Stimulated activated CD8-positive, alpha-beta memory T cell treated with anti-CD3 and anti-CD28 coated beads, Interleukin-15, amount 100 ng/mL, for 24 hours (primary cell): ENCODE measurements around the gene KRT77.

Experiments used
- DNase-seq: peaks from one replicate; pipeline ENCODE4 v3.0.0-alpha.2; 2020; ENCODE audit warnings: low read depth

KRT77 gene

DNA sequence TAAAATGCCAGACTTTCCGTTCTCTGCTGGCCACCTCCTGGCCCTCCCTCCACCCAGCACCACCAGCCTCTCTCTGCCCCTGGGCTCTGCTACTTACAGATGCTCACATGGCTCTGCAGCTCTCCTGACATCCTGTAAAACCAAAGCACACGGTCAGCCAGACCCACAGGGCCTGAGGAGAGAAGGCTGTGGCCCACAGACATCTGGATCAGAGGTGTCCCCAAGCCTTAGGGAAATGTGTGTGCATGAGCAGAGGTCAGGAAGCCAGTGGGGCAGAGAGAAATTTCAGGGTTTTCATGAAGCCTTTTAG lies 11.5 kb downstream of the KRT77 start:
- no peak for DNase-seq

DNA sequence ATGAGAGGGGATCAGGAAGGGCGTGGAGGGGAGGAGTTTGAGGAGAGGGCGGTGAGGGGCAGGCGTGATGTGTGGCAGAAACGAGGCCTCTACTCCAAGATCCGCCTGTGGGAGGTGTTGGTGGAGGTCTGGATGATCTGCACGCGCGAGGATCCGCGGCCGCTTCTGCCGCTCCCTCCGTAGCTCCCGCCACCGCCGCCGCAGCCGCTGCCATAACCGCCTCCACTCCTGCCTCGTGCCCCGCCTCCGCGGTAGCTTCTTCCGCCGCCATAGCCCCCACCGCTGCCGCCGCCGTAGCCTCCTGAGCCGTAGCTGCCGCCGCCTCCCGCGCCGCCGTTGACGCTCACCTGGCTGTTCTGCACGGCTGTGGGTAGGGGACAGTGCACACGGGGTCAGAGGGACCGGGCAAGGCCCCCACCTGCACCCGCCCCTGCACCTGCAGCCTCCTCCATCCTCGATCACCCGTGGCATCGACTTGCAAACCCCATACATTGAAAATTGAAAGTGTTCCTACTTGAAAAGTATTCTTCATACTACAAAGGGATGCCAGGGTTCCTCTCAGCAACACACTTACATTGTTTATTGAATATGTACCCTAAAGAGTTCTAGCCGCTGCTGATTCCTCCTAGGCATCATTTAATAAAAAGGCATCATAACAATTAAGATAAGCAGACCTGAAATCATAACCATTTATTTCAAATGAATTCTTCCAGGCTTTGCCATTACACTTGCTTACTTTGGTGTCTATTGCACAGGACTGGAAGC lies 12.1 kb downstream of the KRT77 start:
- DNase-seq: no peak

DNA sequence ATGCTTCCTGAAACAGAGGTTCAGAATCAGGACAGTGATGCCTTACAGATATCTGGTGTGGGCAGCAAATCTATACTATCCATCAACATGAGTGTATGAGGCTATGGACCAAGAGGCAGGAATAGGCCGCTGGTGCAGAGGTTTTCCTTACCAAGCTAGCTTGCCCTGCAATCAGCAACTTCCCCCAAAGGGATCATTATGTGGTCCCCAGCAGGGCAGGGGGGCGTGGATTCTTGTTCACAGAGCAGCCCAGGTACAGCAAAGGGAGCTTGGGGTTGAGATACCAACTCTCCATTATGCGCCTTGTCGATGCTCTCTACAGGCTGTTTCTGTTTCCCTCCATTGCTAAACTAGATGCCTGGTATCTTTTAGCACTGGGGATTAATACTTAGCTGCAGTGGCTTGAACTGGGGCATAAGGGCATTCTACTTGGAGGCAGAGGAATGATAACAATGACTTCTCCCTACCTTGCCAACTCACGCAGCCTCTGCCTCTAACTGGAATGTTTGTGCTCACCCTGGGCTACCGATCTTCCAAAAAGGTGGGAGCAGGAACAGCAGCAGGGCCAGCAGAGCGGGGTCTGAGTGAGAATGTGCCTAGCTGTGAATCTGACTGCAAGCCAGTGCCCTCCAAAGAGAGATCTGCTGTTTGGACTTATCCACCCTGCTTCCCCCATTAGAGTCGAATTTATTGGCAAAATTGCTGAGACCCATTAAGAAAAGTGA lies 12.8 kb downstream of the KRT77 start:
- DNase-seq: no peak

DNA sequence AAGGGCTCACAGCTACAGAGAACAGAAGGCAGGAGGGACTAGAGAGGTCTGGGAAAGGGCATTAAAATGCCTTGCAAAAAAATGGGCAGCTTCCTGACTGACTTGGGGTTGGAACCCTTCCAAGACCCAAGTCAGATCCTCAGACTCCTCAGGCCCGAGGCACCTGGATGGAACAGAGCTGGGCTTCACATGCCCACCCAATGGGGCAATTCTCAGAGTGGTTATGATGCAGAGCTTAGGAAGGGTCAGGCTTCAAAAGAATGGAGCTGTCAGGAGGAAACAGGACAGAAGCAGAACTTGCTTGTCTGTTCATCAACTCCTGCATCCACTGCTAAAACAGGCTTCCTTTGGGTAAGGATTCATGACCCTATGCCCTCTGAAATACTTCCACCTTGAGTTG lies 13.4 kb downstream of the KRT77 start:
- DNase-seq: no peak

DNA sequence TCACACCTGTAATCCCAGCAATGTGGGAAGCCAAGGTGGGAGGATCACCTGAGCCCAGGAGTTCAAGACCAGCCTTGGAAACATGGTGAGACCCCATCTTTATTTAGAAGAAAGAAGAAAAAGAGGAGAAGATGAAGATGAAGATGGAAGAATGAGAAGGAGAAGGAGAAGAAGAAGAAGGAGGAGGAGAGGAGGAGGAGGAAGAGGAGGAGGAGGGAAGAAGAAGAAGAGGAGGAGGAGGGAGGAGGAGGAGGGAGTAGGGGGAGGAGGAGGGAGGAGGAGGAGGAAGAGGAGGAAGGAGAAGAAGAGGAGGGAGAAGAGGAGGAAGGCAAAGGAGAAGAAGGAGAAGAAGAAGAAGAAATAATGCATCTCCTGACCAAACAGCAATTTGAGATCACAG lies 14.1 kb downstream of the KRT77 start:
- no peak for DNase-seq

DNA sequence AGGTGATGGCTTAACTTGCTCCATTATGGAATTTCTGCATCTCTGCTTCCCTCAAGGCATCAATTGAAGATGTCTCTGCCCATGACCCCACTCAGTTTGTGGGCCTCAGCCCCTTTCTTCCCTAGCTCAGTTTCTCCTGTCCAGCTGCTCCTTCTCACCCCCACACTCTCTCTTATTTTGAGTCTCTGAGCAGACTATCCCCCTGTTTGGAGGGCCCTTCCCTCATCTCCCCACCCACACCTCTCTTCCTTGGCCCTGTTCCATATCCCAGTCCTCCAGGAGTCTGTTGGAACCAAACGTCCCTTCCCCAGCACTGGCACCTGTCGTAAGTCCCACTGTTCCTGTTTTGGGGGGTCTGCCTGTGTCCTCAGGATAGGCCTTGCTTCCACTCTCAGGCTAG lies 14.8 kb downstream of the KRT77 start:
- no peak for DNase-seq

DNA sequence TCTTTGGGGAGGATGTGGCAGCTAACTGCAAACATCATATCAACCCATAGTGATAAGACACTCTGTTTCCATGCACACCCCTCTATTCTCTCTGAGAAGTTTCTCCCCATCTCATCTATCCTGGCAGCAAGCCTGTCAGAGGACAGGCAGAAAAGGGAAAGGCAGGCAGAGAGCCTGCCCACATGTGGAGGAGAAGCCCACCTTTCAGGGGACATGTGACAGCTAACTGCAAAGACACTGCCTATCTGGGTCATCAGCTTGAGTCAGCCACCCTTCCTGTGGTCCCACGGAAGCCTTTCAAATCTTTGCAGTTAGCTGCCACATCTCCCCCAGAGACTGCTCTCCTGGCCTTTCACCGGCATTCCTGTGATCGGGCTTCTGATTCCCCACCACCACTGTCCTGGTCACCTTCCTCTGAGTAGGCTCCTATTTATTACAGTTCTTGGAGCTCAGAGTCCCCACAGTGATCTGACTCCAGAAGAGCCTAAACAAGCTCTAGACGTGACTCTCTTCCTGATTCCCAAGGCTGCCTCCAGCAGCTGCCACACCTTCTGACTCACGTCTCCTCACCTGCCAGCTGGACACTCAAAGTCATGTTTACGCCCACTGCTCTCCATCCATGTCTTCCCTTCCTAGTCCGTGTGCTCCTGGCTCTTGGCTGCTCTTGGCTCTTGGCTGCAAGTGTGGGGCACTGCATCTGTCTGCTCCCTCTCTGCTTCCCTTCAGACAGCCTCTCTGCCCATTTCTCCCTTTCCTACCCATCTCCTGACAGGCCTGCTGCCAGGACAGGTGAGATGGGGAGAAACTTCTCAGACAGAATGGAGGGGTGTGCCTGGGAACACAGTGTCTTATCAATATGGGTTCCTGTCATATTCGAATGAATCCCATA lies 15.6 kb downstream of the KRT77 start:
- DNase-seq: no peak

DNA sequence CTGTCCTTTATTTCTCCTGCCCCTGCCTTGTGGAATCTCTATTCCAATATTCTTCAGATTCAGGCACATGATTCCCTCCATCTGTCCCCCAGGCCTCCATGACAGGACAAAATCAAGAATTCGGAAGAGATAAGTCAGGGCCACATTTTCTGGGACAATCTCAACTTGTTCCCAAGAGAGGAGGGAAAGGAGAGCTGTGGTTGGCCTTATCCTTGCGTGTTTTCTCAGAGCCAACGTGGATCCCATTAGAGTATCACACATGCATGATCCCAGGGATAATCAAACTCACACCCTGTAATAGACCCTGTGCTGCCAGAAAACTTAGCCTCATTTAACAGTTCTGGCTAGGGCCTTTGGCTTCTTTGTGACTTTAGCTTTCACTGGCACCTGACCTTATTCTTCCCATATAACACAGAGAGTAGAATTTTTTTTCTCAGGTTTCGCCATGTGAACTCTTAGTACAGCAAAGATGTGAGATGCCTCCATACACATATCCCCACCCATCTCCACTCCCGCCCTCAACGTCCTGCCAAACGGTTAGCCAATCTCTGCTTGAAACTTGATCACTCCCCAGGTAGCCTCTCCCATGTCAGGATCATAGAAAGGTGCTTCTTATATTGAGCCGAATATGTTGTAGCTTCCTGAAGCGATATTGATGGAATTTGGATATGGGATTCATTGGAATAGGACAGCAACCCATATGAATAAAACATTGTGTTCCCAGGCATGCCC lies 16.4 kb downstream of the KRT77 start:
- no peak for DNase-seq

DNA sequence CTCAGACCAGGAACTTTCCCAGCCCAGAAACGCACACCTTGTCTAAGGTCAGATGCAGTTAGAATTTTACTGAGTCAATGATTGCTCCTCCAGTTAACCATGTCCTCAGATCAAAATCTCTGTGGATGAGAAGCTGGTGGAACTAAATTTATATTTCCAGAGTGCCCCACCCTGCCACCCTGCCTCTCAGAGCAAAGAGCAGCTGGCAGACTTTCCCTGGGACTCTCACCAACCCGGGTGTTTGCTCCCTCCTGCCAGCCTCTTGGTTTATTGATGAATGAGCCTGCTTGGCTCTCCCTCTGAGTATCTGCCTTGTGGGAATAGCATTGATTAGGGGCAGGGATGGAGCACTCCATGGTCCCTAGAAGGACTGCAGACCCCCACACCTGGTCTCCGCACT lies 17.3 kb downstream of the KRT77 start:
- DNase-seq: no peak

DNA sequence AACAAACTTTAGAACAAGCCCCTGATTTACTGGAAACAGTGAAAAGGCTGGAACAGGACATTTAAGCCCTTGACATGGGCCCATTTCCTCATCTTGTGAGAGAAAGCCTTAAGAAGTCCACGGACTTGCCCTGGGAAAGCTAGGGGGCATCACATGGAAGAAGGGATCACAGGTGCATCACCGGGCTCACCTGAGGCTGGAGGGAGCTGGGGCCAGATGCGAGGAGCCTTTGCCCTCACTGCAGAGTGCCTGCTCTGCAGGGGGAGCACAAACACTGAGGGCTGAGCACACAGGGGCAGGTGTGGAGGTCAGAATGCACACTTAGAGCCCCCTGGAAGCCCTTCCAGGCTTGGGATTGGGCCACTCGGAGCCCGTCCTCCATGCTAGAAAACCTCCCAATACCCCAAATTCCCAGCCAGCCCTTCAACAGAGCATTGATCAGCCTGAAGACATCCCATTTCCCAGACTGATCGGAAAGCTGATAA lies 17.9 kb downstream of the KRT77 start:
- DNase-seq: no peak

DNA sequence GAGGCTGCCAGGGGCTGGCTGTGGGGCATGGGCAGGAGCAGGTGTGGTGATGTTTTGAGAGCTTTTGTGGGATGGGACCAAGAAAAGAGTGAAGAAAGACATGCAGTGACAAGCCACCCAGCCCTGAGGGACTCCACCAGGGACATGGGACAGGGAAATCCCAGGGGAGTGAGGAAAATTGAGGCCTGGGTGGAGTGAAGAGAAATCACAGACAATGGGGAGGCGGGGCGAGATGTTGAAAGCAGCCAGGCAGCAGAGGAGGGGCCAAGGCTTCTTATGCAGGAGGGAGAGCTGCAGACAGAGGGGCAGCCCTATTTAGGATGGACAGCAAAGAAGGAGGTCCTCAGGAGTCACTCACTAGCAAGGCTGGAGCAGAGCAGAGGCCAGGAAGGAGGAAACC lies 18.9 kb downstream of the KRT77 start:
- DNase-seq: no peak

DNA sequence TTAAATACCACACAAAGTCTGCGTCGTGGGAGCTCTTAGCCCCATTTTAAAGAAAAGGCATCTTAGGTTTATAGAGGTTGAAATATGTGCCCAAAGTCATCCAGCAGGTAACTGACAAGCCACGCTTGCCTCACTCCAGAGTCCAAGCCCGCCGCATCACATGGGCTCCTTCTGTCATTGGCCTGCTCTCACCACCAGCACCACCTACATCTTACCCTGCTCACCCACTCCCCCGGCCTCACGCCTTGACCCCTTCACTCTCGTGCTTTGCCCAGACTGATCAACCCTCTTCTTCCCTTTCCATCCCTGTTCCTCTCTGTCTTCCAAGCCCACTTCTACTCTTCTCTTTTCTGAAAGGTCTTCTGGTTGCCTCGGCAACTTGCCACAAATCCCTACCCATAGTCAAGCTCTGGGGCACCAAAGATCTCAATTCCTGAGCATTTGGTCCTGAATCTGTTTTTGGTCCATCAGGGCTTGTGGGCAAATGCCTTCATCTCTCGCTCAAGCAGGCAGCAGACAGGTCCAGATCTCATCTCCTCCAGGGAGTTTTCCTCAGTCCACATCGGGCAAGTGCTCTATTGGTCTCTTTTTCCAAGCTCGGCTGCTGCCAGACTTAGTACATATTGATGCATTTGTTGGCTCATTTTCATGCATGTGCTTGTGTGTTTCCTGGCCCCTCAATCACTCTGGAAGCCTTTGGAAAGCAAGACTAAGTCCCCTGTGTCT lies 19.6 kb downstream of the KRT77 start:
- DNase-seq: no peak

DNA sequence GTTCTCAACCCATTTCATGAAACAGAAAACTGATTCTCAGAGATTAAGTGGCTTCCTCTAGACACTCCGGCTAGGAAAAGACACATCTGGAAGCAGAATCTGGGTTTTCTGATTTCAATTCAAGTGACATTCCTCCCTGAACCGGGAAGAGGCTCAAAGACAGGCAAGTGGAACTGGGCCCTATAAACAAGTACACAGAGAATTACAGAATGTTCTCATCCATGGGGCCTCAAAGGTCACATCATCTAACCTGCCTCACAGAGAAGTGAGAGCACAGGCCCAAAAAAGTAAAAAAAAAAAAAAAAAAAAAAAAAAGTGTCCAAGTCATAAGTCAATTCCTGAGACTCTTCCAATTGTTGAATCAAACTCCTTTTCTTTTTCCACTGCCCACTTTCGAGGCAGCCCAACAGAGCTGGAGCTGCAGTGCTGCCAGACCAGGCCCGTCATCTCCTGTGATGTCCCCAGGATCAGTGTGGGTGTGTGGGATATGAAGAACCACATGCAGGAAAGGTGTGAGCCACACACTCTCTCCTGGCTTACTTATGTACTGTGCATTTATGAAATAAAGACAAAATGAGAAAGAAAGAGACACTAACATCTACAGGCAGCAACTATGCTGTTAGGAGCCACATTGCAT lies 20.3 kb downstream of the KRT77 start:
- DNase-seq: no peak

DNA sequence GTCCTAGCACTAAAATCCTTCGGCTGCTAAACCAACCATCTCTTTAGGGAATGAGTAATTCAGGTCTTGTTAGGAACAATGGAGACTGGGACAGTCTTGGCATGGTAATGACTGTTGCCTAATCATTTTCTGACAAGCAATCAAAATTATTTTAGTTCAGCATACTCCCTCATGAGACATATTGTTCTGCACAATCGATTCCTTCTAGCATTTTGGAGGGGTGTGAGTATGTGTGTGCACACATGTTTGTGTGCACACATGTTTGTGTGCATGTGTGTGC lies 21.0 kb downstream of the KRT77 start:
- no peak for DNase-seq

DNA sequence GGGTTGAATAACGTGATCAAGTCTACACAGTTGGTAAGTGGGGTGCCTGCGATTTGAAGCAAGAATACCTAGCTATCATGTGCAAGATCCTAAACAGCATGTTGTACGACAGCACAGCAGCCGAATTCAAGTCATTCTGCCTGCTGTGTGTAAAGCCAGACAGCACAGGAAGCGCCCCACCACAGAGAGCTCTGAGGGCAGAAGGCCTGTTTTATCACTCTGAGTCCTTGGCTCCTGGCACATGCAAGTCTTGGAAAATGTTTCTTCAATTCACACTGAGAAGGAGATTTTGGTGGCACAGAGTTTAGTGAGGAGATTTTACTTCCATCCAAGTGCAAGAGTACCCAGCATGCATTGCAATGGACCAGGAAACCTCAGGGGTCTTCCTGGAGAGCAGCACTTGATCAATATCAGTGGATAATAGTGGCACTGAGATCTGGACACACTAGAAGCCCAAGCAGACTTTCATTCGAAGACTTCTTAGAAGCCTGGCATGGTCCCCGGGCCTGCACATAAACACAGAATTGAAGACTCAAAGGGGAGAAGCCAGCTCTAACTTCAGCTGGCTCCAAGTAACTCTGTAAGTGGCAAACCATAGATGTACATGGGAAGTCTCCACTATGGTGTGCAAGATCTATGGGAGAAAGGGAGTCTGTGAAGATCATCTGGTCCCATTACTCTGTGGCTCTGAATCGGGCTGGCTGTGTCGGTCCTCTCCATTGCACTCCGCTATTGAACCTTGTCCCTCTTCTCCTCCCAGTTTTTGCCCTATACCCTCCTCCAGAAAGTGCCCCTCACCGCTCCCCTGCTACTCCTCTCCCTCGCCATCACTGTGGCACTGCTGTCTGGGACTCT lies 21.6 kb downstream of the KRT77 start:
- DNase-seq: no peak

DNA sequence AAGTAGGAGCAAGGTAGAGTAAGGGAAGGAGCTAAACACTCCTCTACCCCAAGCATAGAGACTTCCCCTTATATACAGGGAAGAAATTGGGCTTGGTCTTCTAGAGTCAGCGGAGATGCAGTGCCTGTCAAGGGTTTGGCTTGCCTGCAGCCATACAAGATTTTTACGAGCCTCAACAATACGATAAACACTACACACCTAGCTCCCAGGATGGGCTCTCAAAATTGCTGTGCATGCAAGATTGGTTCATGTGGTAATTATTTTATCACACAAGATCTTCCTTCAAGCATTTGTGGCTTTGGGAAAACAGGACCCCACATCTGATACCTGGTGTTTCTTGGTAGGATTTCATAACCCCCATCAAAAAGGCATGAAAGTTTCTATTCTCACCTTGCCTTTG lies 23.0 kb downstream of the KRT77 start, which contains the start of gene KRT1:
TSS of gene KRT1 (minus strand) at position 45 of the 400 bp plus-strand sequence. CDS start 59 bp downstream, outside the sequence.
- DNase-seq: no peak

DNA sequence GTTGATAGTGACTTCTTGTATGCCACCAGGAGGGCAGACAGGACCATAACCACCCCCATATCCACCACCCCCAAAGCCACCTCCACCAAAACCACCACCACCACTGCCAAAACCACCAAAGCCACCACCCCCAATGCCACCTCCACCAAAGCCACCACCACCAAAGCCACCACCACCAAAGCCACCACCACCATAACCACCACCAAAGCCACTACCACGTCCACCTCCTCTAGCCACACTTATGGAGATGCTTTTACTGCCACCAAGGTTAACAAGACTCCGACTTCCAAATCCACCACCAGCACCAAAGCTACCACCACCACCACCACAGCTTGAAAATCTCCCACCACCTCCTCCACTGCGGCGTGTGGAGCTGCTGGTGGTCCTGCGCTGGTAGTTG lies 23.4 kb downstream of the KRT77 start:
- DNase-seq: no peak

DNA sequence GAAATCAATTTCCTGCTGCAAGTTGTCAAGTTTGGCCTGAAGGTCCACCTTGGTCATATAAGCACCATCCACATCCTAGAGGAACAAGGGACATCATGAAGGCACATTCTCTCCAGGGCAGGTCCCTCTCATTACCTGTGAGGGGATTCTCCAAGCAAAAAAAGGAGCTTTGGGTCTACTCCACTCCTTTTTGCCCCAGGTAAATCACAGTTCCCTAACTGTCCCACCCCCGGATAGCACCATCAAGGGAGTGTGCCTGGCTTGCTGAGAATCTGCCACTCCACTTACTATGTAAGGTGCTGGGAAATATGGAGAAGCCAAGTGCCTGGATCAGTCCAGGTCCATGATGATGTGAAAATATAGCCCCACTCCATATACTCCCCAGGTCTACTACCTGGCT lies 25.7 kb downstream of the KRT77 start:
- DNase-seq: no peak

DNA sequence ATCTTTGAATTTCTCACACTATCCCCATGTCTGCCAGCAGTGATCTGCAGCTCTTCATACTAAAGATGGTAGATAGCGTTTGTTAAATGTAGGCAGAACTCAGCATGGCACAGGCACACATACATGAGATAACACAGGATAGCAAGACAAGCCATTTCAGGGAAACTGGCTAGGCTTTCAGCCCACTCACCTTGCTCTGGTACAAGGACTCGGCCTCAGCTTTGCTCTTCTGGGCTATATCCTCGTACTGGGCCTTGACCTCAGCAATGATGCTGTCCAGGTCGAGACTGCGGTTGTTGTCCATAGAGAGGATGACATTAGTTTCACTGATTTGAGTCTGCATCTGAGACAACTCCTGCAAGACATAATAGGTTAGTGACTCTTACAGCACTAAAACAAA lies 26.2 kb downstream of the KRT77 start:
- no peak for DNase-seq

DNA sequence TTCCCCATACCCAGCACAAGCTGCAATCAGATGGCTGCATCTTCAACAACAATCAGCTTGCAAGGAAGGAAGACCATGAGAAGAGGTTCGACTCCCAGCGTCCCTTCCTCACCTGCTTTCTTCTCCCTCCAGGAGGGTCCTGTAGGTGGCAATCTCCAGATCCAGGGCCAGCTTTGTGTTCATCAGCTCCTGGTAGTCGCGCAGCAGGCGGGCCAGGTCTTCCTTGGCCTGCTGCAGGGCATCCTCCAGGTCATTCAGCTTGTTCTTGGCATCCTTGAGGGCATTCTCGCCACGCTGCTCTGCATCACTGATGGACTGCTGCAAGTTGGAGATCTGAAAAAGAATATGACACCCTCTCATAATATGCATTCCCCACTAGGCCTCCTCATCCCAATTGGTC lies 27.2 kb downstream of the KRT77 start:
- DNase-seq: no peak
